Activated CD4-positive, alpha-beta T cell treated with anti-CD3 and anti-CD28 coated beads for 24 hours (primary cell): Measurements from ENCODE around the gene USP47.

ENCODE experiments used
- DNase-seq, 2 donors: peaks; one replicate each; pipeline ENCODE4 v3.0.0-alpha.2; 2020; ENCODE audit warnings: low read depth in 2 of 2

Gene USP47

DNA sequence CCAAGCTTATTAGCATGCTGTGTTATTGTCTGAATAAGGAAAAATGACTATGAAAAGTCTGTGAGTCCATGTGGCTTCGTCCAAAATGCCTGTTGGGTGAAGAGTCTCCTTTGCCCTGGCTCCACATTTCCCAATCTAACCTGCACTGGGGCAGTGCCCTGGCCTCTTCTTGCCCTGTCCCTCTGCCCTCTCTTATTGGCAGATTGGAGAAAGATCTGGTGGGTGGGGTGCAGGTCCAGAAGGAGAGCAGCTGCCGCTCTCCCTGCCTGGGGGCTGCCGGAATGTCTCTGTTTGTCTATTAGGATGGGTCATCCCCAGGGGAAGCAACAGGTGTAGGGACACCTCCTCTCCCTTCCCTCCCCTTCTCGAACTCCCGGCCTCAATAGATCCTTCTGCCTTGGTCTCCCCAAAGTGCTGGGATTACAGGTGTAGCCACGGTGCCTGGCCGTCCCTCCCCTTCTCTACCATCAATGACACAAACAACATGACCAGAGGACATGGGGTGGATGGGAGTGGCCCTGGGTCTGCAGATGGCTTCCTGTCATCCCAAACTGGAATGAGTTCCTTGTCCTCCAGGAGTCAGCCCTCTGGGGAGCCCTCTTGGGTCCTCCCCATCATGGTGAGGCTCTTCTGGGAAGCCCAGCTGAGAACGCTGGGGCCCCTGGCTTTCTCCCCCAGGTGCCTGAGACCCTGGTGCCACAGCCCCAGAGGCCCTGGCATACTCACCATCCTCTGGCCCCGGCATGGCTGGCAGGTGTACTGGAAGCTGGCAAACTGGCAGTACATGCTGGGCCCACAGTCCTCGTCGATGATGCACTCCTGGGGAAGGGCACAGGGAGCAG is 126.1 kb downstream of the USP47 start:
- no peak for DNase-seq

DNA sequence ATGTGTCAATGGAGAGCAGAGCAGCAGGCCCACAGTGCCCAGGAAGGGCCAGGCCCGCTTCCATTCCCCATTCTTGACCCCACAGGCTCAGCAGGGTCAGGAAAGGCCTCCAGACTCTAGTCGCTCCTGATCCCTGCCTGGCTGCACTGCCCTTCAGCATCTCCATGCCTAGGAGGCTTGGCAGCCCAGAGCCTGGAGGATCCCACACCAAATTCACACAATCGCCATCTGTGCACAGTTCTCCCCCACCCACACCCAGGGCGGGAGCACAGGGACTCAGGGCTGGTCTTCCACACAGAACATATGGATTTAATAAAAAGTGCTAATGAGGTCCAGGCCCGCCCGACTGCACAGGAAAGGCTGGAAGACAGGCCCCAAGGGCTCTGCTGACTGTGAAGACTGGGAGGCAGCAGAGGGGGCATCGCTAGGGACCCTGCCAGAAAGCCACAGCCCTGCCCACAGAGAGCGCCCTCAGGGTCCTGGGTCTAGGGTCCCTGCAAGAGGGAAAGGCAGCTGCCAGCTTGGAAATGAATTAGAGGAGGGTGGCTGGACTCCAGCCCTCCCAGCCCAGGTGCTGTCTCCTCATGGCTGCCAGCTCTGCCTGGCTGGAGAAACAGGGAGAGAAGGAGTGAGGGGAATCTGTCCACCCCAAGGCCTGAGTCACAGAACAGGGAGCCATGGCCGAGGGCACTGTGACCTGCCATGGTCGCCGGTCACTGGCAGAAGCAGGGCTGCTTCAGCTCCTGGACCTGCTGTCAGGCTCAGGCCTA is 126.9 kb downstream of the USP47 start:
- no peak for DNase-seq

GRCh38 chr11:11969380-11970215 is 127.8 kb downstream of the USP47 start:
- no peak for DNase-seq

GRCh38 chr11:11970556-11970955 is 128.8 kb downstream of the USP47 start:
- no peak for DNase-seq

DNA sequence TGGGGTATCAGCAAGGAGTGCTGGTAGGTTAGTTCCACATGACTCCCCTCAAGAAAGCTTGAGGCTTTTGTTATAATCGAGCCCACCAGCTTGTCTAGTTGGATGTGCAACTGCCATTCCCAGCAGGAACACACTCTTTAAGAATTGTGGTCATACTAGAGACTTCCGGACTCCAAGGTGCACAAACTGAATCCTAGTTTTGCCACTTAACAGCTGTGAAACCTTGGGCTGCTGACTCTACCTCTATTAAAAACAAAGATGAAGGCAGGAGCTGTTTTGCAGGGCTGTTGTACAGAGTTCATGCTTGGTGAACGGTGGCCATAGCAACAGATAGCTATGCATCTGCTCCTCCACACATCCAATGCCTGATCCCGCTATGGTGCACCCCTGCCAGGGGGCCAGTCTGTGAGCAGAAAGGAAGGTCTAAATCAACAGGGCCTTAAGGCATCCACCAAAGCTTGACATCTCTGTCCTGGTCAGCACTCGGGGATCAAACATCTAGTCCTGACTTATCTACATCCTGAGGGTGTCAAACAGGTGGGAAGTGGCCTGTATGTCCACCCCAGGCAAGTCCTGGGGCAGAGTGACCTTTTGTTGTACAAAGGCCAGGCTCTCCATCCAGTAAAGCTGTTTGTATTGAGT is 130.3 kb downstream of the USP47 start:
- no peak for DNase-seq

- DNase-seq: no peak
Observed at GRCh38 chr11:11972730-11973341, 131.1 kb downstream of the USP47 start.

DNA sequence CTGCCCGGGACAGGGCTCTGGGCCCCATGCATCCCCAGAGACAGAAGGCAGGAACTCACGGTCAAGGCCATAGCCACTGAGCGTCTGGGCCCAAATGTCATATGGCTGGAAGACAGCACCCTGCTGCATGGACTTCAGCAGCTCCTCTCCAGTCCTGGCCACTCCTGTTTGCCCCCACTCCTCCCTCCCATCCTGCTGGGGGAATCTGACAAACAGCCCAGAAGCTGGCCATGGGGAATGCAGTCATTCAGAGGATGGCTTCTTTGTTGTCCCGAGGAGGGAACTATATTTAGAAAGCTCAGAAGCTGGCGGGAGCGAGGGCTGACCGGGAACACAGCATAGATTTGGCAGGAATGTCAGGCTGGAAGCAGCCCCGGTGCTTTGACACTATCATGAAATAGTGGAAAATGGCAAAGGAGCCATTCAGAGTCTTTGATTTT is 131.6 kb downstream of the USP47 start:
- no peak for DNase-seq

GRCh38 chr11:11973866-11974265 is 132.1 kb downstream of the USP47 start:
- DNase-seq: no peak

DNA sequence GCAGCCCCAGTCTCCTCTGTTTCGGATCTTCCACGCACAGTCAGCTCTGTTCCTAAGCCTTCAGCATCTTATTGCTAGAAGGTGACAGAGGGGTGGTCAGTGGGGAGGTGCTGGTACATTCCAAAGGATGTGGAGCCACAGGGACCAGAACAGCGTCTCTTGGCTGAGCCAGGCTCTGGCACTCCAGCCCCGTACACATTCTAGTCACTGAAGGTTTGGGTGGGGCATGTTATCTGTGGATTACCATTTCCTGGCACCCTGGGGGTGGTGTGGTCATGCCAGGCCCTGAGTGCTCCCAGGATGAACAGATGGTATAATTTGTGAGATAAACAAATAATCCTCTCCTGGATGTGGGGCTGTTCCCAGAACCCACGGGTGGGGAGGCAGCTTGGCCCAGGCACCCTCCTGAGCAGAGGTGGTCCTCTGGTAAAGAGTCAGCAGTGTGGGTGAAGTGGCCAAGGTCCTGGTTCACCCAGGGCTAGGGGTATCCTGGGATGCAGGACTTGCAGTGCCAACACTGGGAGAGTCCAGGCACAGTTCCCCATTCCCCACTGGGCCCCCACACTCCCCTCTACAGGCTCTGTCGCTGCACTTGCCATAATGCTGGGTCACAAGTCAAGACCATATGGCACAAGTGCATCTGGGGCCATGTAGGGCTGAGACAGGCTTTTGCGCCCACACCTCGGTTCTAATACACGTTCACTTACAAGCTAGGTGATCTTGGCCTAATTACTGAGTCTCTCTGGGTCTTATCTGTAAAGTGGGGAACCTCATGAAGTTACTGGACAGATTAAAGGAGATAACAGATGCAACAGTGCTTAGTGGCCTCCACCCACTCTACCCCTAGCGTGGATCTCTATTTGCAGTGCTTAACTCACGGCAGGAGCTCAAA is 133.7 kb downstream of the USP47 start:
- DNase-seq: no peak

DNA sequence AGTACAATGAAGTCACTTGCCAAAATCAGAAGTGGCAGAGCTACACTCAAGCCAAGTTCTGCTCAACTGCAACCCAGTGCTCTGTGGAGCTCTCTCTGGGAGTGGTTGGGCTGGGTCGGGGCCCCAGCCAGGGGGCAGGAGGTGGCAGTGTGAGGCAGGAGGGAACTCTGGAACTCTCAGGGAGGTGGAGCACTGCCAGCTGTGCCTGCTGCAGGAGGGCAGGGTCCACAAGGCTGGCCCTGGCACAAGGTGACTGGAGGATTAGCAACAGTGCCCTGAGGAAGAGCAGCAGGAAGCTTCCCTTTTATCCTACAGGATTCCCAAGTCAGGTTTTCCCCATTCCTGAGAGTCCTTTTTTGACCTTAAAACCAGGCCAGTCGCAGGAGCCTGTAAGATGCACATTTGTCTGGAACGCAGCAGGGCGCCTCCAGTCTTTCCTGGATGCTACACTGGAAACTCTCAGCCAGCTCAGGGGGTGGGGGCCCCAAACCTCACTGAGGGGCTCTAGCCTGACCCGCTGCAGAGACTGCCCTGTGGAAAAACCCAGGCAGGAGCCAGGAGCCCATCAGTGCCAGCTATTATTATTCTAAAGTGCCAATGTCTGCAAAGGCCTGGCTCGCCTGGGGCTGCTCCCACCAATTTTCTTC is 134.8 kb downstream of the USP47 start:
- DNase-seq: no peak

- no peak for DNase-seq
Observed at GRCh38 chr11:11977206-11977938, 135.6 kb downstream of the USP47 start.

GRCh38 chr11:11978098-11978637 is 136.4 kb downstream of the USP47 start:
- no peak for DNase-seq

DNA sequence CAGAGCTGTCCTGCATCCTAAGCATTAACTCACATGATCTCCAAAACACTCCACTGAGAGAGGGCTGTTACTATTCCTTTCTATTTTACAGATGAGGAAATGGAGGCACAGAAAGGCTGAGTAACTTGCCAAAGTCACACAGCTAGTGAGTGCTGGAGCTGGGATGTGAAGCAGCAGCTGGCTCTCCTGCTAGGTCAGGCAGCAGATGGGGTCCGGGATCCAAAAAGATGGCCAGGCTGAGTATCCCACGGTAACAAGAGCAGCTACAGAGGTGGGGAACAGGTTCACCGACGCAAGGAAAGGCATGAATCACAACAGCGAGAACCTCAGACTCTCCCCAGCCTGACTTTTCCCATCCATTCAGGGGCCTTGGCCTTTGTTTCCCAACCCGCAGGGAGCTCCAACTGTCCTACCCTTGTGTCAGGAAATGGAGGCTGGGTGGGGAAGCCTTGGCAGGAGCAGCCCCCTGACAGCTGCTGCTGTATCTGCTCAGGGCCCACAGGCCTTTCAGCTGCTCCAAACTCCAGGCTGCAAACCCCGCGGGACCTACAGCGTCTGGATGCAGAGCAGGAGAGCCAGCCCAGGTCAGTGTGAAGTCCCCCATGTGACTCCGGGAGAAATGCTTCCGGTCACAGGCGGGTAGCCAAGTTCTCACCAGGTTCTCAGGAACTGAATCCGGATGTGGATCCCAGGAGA is 137.2 kb downstream of the USP47 start:
- no peak for DNase-seq

GRCh38 chr11:11979488-11980117 is 137.8 kb downstream of the USP47 start:
- DNase-seq: no peak

GRCh38 chr11:11980200-11980599 is 138.4 kb downstream of the USP47 start:
- DNase-seq: no peak

DNA sequence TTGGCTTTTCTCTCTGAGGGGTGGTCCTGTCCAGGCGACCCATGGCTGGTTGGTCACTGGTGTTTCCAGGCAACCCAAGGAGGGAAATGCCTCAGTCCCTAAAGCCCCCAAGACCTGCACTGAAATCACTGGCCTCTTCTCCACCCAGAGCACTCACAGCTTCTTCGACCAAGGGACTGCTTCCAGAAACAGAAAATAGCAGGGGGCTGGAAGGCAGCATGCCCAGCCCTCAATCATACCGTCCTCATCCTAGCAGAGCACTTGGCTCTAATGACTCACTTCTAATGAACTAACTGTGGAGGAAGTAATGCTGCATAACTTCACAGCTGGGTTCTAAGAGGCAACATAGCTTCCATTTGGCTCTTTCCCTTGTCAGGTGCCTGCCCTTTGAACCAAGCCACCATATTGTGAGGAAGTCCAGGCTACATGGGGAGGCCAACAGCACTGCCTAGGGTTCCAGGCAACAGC is 139.1 kb downstream of the USP47 start:
- DNase-seq: no peak

DNA sequence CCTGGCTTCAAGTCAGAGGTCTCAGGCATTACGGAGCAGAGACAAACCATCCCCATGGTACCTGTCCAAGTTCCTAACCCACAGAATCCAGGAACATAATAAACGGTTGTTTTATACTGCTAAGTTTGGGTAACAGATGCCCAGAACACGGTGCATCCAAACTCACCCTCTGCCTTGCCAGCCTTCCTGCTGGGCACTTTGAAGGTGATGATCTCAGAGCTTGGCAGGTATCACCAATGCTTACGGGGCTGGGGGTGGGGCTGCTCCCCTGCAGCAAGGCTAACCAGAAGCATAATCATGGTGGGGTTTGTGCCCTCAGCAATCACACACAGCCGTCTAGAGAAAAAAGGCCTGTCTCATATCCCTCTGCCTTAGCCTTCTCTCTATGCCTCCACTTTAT is 139.6 kb downstream of the USP47 start:
- DNase-seq: no peak
